ENCODE measurements around the gene STRBP. TPM values are rescaled to one million over a fixed set of nuclear protein-coding genes. Genes with fewer than 3 reads are reported as not detected.

STRBP gene
- total and polyA plus RNA-seq, 2 of the 4 experiments (the other 2 are of a cell fraction) = 2.1 to 2.5 TPM

GRCh38 chr9:123149067-123149466 lies 119.3 kb downstream of the STRBP start:
- ATAC-seq (ENCODE audit: low read depth) (no peak), DNase-seq (no peak)
- no peak overlapping the region for H2BK20ac ChIP-seq (ENCODE audit: low read depth, low read length)
- H2BK5ac ChIP-seq (ENCODE audit: low read depth, low read length, poor library complexity, severe bottlenecking) = no peak overlapping the region
- H3K9me1 ChIP-seq (ENCODE audit: insufficient read depth, low read length) = no peaks in the 10 kb centered on the region
- no TSS peak for BruUV-seq (replicated peaks)
- no peak overlapping the region for H3K9ac ChIP-seq (ENCODE audit: low read depth, low read length)
- no peaks in the 10 kb centered on the region for H4K20me1 ChIP-seq (ENCODE audit: insufficient read depth, low read length)
- H3K56ac ChIP-seq (ENCODE audit: extremely low read depth, insufficient read depth, low read length) = no peak overlapping the region
- dilution Hi-C loops (cut with HindIII; ENCODE audit: low sequenced_read_pairs, unreplicated experiment) = no loop called here
- H3K23ac ChIP-seq (ENCODE audit: low read depth, low read length) = no peak overlapping the region
- no CpG with 5 or more reads among the region's 1 CpG for WGBS, 2 experiments (ENCODE audit: extremely low coverage in 2 of 2, insufficient read length in 1 of 2)
- H3K4ac ChIP-seq (ENCODE audit: low read depth, low read length) = no peak overlapping the region
- H3K18ac ChIP-seq (ENCODE audit: low read depth, low read length) = no peak overlapping the region
- in situ Hi-C loops (cut with MboI; ENCODE audit: low sequenced_read_pairs) = no loop called here
- intact Hi-C loops (cut with micrococcal nuclease) = loop anchor here (5.0 kb wide), 1 partner anchor 63 kb away; no protein-coding TSS in a partner anchor
- H3K9me3 ChIP-seq (ENCODE audit: control insufficient read depth, insufficient read depth, low read length) = no peaks in the 10 kb centered on the region
- no peak overlapping the region for H3K4me3 ChIP-seq (ENCODE audit: insufficient read depth, low read depth, low read length)
- H3K79me1 ChIP-seq (ENCODE audit: low read depth in 1 of 2, low read length in 2 of 2) = no peaks in the 10 kb centered on the region
- CTCF ChIA-PET = no interaction called here
- no peak overlapping the region for H3K4me2 ChIP-seq (ENCODE audit: low read depth, low read length)
- H2AK5ac ChIP-seq (ENCODE audit: low read depth, low read length) = no peak overlapping the region
- no peak overlapping the region for H2BK15ac ChIP-seq (ENCODE audit: low read depth, low read length)
- no peaks in the 10 kb centered on the region for H3K27me3 ChIP-seq (ENCODE audit: control insufficient read depth, insufficient read depth, low read length)
- no peak overlapping the region for H4K5ac ChIP-seq (ENCODE audit: low read depth, low read length)
- no peak overlapping the region for H2AFZ ChIP-seq (replicated peaks; ENCODE audit: low read length, poor library complexity)
- no peaks in the 10 kb centered on the region for H3K4me1 ChIP-seq (ENCODE audit: control insufficient read depth, insufficient read depth, low read length)
- no peak overlapping the region for H2AK9ac ChIP-seq (replicated peaks; ENCODE audit: low read depth, low read length, poor library complexity)
- TF ChIP-seq RCOR1 (IDR thresholded peaks at IDR 0.05; ENCODE audit: insufficient replicate concordance, low read length) (no peak), CEBPB (IDR thresholded peaks at IDR 0.05; ENCODE audit: low read depth, low read length) (no peak), MXI1 (IDR thresholded peaks at IDR 0.05; ENCODE audit: borderline replicate concordance, low read depth, low read length) (no peak), CTCF (conservative IDR thresholded peaks at IDR 0.05; ENCODE audit: low read depth, low read length) (no peak), MAFK (IDR thresholded peaks at IDR 0.05; ENCODE audit: low read depth, low read length) (no peak)
- no peak overlapping the region for H3K14ac ChIP-seq (replicated peaks; ENCODE audit: low read depth, low read length)
- POLR2A ChIA-PET (ENCODE audit: unreplicated experiment) = no interaction called here
- no peaks in the 10 kb centered on the region for H3K36me3 ChIP-seq (ENCODE audit: control insufficient read depth, insufficient read depth, low read length)
- no peak overlapping the region for H3K27ac ChIP-seq (ENCODE audit: insufficient read depth, low read length)
- no peak overlapping the region for H4K8ac ChIP-seq (ENCODE audit: low read depth in 2 of 2, low read length in 2 of 2)
- H4K91ac ChIP-seq (ENCODE audit: insufficient read depth, low read depth, low read length) = no peak overlapping the region
- no peak overlapping the region for H2BK120ac ChIP-seq (ENCODE audit: low read depth, low read length)

Measured in IMR-90 (cell line).